GM12878 (cell line): ENCODE measurements around the gene PVRIG. TPM values are rescaled to one million over a fixed set of nuclear protein-coding genes. Genes with fewer than 3 reads are reported as not detected.

ENCODE experiments used
- BRCA1 ChIP-seq: IDR thresholded peaks from 2 replicates; pipeline ENCODE4 v1.6.1; 2011; ENCODE audit warnings: low read depth, low read length, improper control_type of control experiment
- CBX3 ChIP-seq: fragments of 200-600 bp; sonication (generic); IDR thresholded peaks from 2 replicates; pipeline ENCODE4 v1.6.1; 2016; ENCODE audit warnings: low read depth, borderline replicate concordance
- ELK1 ChIP-seq: IDR thresholded peaks from 2 replicates; pipeline ENCODE4 v1.6.1; 2012; ENCODE audit warnings: low read depth, low read length, improper control_type of control experiment
- FOS ChIP-seq: IDR thresholded peaks from 3 replicates; pipeline ENCODE4 v1.6.1; 2011; ENCODE audit warnings: borderline replicate concordance; ENCODE audit not compliant: insufficient read length; ENCODE audit errors: extremely low read depth
- HDAC6 ChIP-seq: fragments of 200-600 bp; sonication (generic); IDR thresholded peaks from one replicate; pipeline ENCODE4 v1.8.0; 2017; ENCODE audit warnings: antibody characterized with exemption; ENCODE audit not compliant: unreplicated experiment
- KLF5 ChIP-seq: fragments of 450-650 bp; IDR thresholded peaks from 2 replicates; pipeline ENCODE4 v1.6.1; 2014; ENCODE audit warnings: mild to moderate bottlenecking; ENCODE audit not compliant: partially characterized antibody
- LARP7 ChIP-seq: fragments of 450-650 bp; IDR thresholded peaks from 2 replicates; pipeline ENCODE4 v1.6.1; 2017; ENCODE audit warnings: mild to moderate bottlenecking
- NFIC ChIP-seq: IDR thresholded peaks from 2 replicates; pipeline ENCODE4 v1.6.1; 2012; ENCODE audit warnings: low read depth, mild to moderate bottlenecking, inconsistent platforms, low read length, moderate library complexity
- NFYB ChIP-seq: IDR thresholded peaks from 2 replicates; pipeline ENCODE4 v1.6.1; 2011; ENCODE audit warnings: low read depth, mild to moderate bottlenecking, low read length, improper control_type of control experiment, moderate library complexity; ENCODE audit not compliant: insufficient read depth
- NRF1 ChIP-seq: conservative IDR thresholded peaks from 2 replicates; pipeline ENCODE4 v1.6.1; 2011; ENCODE audit warnings: mild to moderate bottlenecking, low read depth, low read length, improper control_type of control experiment
- PKNOX1 ChIP-seq: fragments of 450-650 bp; IDR thresholded peaks from 2 replicates; pipeline ENCODE4 v1.6.1; 2016; ENCODE audit warnings: mild to moderate bottlenecking
- RUNX3 ChIP-seq: IDR thresholded peaks from 2 replicates; pipeline ENCODE4 v1.6.1; 2012; ENCODE audit warnings: low read length, inconsistent platforms
- SMC3 ChIP-seq: IDR thresholded peaks from 2 replicates; pipeline ENCODE4 v1.6.1; 2011; ENCODE audit warnings: low read length, improper control_type of control experiment, borderline replicate concordance
- SP1 ChIP-seq: IDR thresholded peaks from one replicate; pipeline ENCODE4 v1.6.1; 2011; ENCODE audit warnings: low read depth, low read length
- SRF ChIP-seq, 2 experiments: IDR thresholded peaks; 2 replicates each; pipeline ENCODE4 v1.6.1; 2011; ENCODE audit warnings: low read depth in 2 of 2, low read length in 2 of 2, mild to moderate bottlenecking in 1 of 2, moderate library complexity in 1 of 2
- STAT3 ChIP-seq: IDR thresholded peaks from 2 replicates; pipeline ENCODE4 v1.6.1; 2011; ENCODE audit warnings: low read depth, low read length, improper control_type of control experiment
- ZNF24 ChIP-seq: fragments of 450-650 bp; IDR thresholded peaks from 2 replicates; pipeline ENCODE4 v1.6.1; 2017; ENCODE audit warnings: antibody characterized with exemption, mild to moderate bottlenecking
- polyA plus RNA-seq, 11 experiments: library from polyadenylated mRNA; depleted of rRNA in 4 of 11; unstranded in 6 of 11; stranded (reverse) in 5 of 11; fragments of >200 nt; fragmentation: Nextera tagmentation in 4 of 11; fragmentation: Illumina TruSeq in 1 of 11; extraction: Ambion mirVana in 4 of 11; extraction: Trizol in 1 of 11; gene quantifications; 1 replicate in 1 of 11; 2 replicates in 10 of 11; pipeline versions ENCODE4 v1.2.1 to v1.2.3, GENCODE V29; 2011 to 2016; ENCODE audit warnings: inconsistent platforms in 2 of 11, missing spikeins in 2 of 11, low read depth in 1 of 11
- total RNA-seq, 4 experiments: library from RNA; depleted of rRNA in 3 of 4; stranded (reverse); fragments of >200 nt in 3 of 4; fragmentation: Illumina TruSeq in 1 of 4; extraction: Trizol in 1 of 4; gene quantifications; 2 replicates each; pipeline versions ENCODE4 v1.2.1 to v1.2.3, GENCODE V29; 2013 to 2021
- TF ChIP-seq, protein P1 (sequence below): fragments of 450-650 bp; IDR thresholded peaks from 2 replicates; pipeline ENCODE4 v1.6.1; 2018; ENCODE audit warnings: borderline replicate concordance, mild to moderate bottlenecking; ENCODE audit not compliant: partially characterized antibody
- TF ChIP-seq, protein P2 (sequence below): IDR thresholded peaks from 2 replicates; pipeline ENCODE4 v1.6.1; 2012; ENCODE audit warnings: improper control_type of control experiment, low read depth, low read length; ENCODE audit not compliant: insufficient replicate concordance

The PVRIG gene
- total and polyA plus RNA-seq, 10 of the 15 experiments (the other 5 are each of a cell fraction or from before 2014, with no cell fraction given), result 1.3 to 44.0 (median 17.9) TPM

GRCh38 chr7:100221231-100221718 is 1.5 kb downstream of the PVRIG start (continued):
- TF ChIP-seq PKNOX1, result peak; percentile 97
- no peak; the same call in 1 of the 2 replicates for TF ChIP-seq LARP7
- TF ChIP-seq, protein P1, sequence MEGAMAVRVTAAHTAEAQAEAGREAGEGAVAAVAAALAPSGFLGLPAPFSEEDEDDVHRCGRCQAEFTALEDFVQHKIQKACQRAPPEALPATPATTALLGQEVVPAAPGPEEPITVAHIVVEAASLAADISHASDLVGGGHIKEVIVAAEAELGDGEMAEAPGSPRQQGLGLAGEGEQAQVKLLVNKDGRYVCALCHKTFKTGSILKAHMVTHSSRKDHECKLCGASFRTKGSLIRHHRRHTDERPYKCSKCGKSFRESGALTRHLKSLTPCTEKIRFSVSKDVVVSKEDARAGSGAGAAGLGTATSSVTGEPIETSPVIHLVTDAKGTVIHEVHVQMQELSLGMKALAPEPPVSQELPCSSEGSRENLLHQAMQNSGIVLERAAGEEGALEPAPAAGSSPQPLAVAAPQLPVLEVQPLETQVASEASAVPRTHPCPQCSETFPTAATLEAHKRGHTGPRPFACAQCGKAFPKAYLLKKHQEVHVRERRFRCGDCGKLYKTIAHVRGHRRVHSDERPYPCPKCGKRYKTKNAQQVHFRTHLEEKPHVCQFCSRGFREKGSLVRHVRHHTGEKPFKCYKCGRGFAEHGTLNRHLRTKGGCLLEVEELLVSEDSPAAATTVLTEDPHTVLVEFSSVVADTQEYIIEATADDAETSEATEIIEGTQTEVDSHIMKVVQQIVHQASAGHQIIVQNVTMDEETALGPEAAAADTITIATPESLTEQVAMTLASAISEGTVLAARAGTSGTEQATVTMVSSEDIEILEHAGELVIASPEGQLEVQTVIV, result no peak
- TF ChIP-seq ELK1, result 0 out of 2 replicates have a peak, but pooled peaks have one; percentile 36
- TF ChIP-seq RUNX3, result peak; percentile 99
- TF ChIP-seq NRF1, result no peak
- TF ChIP-seq SP1, result peak; percentile 82
- 0 out of 2 replicates have a peak, but pooled peaks have one; percentile 48 for TF ChIP-seq ZNF24
- peak; percentile 90 for TF ChIP-seq NFIC
- TF ChIP-seq SMC3, result no peak
- TF ChIP-seq, protein P2, sequence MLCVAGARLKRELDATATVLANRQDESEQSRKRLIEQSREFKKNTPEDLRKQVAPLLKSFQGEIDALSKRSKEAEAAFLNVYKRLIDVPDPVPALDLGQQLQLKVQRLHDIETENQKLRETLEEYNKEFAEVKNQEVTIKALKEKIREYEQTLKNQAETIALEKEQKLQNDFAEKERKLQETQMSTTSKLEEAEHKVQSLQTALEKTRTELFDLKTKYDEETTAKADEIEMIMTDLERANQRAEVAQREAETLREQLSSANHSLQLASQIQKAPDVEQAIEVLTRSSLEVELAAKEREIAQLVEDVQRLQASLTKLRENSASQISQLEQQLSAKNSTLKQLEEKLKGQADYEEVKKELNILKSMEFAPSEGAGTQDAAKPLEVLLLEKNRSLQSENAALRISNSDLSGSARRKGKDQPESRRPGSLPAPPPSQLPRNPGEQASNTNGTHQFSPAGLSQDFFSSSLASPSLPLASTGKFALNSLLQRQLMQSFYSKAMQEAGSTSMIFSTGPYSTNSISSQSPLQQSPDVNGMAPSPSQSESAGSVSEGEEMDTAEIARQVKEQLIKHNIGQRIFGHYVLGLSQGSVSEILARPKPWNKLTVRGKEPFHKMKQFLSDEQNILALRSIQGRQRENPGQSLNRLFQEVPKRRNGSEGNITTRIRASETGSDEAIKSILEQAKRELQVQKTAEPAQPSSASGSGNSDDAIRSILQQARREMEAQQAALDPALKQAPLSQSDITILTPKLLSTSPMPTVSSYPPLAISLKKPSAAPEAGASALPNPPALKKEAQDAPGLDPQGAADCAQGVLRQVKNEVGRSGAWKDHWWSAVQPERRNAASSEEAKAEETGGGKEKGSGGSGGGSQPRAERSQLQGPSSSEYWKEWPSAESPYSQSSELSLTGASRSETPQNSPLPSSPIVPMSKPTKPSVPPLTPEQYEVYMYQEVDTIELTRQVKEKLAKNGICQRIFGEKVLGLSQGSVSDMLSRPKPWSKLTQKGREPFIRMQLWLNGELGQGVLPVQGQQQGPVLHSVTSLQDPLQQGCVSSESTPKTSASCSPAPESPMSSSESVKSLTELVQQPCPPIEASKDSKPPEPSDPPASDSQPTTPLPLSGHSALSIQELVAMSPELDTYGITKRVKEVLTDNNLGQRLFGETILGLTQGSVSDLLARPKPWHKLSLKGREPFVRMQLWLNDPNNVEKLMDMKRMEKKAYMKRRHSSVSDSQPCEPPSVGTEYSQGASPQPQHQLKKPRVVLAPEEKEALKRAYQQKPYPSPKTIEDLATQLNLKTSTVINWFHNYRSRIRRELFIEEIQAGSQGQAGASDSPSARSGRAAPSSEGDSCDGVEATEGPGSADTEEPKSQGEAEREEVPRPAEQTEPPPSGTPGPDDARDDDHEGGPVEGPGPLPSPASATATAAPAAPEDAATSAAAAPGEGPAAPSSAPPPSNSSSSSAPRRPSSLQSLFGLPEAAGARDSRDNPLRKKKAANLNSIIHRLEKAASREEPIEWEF, result no peak
- no peak for TF ChIP-seq STAT3
- TF ChIP-seq SRF (IDR thresholded peaks at IDR 0.05; ENCODE audit: low read depth in 2 of 2, low read length in 2 of 2), result 0 out of 4 replicates have a peak, but pooled peaks of 1 of the 2 experiments have one; percentile 43
- TF ChIP-seq HDAC6, result no peak
- TF ChIP-seq KLF5, result peak; percentile 42
- TF ChIP-seq CBX3, result no peak
- TF ChIP-seq NFYB, result no peak
- no peak for TF ChIP-seq BRCA1
- no peak for TF ChIP-seq FOS
